Measurements from ENCODE around the gene SLC26A1.

GRCh38 chr4:964346-965025 is 28.7 kb downstream of the SLC26A1 start:
- TF ChIP-seq CTCF (IDR thresholded peaks at IDR 0.05) (no peak), POLR2A (IDR thresholded peaks at IDR 0.05) (no peak)
